ENCODE measurements around the gene DKKL1.
"Not testable (repeated sequence)": the region's sequence is repeated elsewhere in the genome, so short reads cannot be mapped to it uniquely, and the experiment has no call there.

Gene DKKL1

GRCh38 chr19:49364083-49364737, 533 bp downstream of the DKKL1 start:
- DNase-seq: no peak

- DNase-seq: no peak
Observed at GRCh38 chr19:49366110-49366509, 2.4 kb downstream of the DKKL1 start.

GRCh38 chr19:49368711-49369358, 5.2 kb downstream of the DKKL1 start:
- DNase-seq: no peak

- no peak for DNase-seq
Observed at GRCh38 chr19:49371184-49371583, 7.5 kb downstream of the DKKL1 start.

- not testable (repeated sequence) for DNase-seq
Observed at GRCh38 chr19:49373174-49373573, 9.5 kb downstream of the DKKL1 start.

GRCh38 chr19:49374665-49375434, 11.2 kb downstream of the DKKL1 start:
- DNase-seq: no peak

GRCh38 chr19:49378512-49378911, 14.8 kb downstream of the DKKL1 start:
- DNase-seq: no peak

- DNase-seq: no peak
Observed at GRCh38 chr19:49380391-49380790, 16.7 kb downstream of the DKKL1 start.

GRCh38 chr19:49382639-49383038, 19.0 kb downstream of the DKKL1 start:
- no peak for DNase-seq

GRCh38 chr19:49383599-49383998, 19.9 kb downstream of the DKKL1 start:
- DNase-seq: no peak

GRCh38 chr19:49387936-49388372, 24.3 kb downstream of the DKKL1 start, which contains the start of gene KASH5:
Gene KASH5, plus strand, starts transcription at chr19:49388249. Its CDS starts 2,635 bp downstream, at chr19:49390884.
- DNase-seq: no peak

- DNase-seq: no peak
Observed at GRCh38 chr19:49389406-49389805, 25.7 kb downstream of the DKKL1 start.

- no peak for DNase-seq
Observed at GRCh38 chr19:49390131-49390928, 26.7 kb downstream of the DKKL1 start.

- no peak for DNase-seq
Observed at GRCh38 chr19:49390929-49391359, 27.3 kb downstream of the DKKL1 start.

GRCh38 chr19:49391581-49392399, 28.1 kb downstream of the DKKL1 start:
- DNase-seq: peak; percentile 61 to 87

- DNase-seq: no peak
Observed at GRCh38 chr19:49393881-49394280, 30.2 kb downstream of the DKKL1 start.

GRCh38 chr19:49395581-49396407, 32.1 kb downstream of the DKKL1 start:
- no peak for DNase-seq

- no peak for DNase-seq
Observed at GRCh38 chr19:49396738-49397505, 33.2 kb downstream of the DKKL1 start.

- no peak for DNase-seq
Observed at GRCh38 chr19:49398001-49398615, 34.4 kb downstream of the DKKL1 start.

- DNase-seq: no peak
Observed at GRCh38 chr19:49398931-49399330, 35.3 kb downstream of the DKKL1 start.
